ENCODE measurements around the gene UTP18.

The UTP18 gene

DNA sequence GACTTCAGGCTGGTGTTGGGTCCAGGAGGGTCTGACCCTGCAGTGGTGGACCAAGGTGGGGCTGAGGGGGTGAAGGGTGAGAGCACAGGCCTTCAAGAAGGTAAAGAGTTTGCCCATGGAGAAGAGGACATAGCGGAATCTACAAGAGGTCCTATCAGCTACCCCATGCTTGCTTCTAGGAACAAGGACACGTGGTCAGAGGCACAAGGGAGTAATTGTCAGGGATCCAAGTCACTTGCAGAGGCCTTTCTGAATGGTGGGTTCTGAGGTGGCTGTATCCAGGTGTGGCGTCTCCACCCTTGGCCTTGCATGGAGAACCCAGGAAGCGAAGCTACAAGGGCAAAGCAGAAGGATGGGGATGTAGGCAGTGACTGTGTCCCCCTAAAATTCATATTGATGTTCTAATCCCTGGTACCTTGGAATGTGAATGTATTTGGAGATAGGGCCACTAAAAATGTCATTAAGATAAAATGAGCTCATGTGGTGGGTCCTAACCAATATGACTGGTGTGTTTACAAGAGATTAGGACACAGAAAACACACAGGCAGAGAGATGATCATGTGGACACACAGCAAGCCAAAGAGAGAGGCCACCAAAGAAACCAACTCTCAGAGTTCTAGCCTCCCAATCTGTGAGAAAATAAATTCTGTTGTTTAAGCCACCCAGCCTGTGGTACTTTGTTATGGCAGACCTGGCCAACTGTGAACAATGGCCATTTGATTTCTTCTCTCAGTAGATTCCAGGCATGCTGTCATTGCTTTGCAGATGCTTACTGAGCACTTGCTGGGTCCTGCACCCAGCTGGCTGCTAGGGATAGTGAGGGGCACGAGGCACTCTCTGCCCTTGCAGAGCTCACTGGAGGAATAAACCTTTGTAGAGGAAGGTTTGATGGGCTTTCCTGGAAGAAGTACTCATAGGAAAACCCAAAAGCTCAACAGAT is 75.8 kb downstream of the UTP18 start:
- DNase-seq (ENCODE audit: low spot score) = no peak

DNA sequence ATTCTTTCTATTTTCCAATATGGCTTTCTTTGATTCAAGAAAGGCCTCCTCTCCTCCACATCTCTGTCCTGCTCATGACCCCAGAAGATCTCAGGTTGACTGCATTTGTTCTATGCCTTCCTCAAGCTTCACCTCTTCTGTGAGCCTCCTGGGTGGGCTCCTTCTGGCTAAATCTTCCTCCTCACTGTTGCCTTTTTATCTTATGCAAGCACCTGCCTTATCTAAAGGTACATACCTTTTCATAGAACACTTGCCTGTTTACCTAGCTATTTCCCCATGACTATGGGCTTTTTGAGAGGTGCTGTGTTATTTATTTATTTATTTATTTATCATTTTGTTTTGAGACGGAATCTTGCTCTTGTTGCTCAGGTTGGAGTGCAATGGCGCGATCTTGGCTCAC is 81.1 kb downstream of the UTP18 start:
- DNase-seq (ENCODE audit: low spot score) = no peak

DNA sequence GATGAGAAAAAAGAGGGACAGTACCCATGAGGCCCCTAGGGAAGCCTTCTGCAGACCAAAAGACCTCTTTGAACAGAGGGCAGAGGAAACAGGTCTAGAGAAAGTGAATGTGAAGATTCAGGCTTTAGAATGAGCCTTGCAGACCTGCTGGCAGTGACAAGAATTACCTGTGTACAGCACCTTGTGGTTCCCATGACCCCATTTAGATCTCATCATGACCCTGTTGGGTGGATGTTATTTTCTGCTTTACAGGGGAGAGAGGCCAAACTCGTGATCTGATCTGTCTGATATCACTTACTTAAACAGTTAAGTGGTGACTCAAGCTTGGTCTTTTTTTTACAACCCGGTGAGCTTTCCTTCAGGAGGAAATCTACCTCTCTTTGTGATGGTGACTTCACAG is 81.9 kb downstream of the UTP18 start:
- no peak for DNase-seq (ENCODE audit: low spot score)

DNA sequence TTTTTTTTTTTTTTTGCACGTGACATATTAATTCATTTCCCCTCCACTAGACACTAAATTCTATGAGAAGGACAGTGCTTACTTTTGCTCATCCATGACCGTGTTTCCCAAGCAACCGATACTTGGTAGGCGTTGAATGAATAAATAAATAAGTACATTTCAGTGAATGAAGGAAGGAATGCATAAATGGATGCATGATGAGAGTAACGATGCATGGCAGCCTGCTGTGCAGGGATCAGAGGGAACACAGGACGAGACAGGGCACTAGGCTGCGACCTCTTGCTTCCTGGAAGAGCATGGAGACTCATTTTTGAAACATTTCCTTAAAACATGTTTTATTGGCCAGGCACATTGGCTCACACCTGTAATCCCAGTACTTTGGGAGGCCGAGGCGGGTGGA is 84.2 kb downstream of the UTP18 start:
- DNase-seq (ENCODE audit: low spot score) = no peak

DNA sequence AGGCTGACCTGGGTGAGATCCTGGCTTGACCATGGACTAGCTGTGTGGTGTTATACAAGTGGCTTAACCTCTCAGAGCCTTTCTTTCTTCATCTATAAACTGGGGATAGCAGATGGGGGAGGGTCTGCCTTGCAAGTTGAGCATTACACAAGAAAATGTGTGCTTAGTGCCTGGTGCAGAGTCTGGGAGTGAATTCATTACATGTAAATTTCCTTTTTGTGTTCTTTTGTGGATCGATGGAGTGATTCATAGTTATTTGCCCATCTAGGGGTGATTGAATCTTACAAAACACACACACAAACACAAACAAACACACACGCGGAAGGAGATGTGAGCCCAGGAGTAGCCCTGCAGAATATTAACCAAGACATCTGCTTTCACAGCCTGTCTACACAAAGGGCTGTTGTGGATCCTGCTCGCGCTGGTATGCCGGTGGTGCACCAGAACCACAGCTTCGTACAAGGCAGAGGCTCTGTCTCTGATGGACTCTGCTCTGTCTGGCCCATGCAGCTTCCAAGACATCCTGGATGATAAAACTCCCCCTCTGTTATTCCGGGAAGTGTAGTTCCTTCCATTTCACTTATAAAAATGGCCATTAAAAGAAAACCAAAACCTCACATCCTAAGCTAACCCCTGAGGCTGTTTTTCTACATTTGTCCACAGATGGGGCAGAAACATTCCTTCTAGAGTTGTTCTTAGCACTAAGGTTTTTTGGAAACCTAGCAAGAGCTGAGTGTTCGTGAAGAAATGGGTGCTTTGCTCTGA is 86.1 kb downstream of the UTP18 start:
- DNase-seq (ENCODE audit: low spot score) = no peak

Measured in LoVo (cell line).